Islet of Langerhans (tissue), 1 donor: ENCODE results near the gene ZCCHC13.
"Not testable (repeated sequence)": the region's sequence is repeated elsewhere in the genome, so short reads cannot be mapped to it uniquely, and the experiment has no call there.

Source experiments
- FAIRE-seq: peaks from one replicate; lab custom pipeline; 2011; peaks lifted over from hg19 to GRCh38; lab: Jason Lieb, UNC

ZCCHC13 gene

DNA sequence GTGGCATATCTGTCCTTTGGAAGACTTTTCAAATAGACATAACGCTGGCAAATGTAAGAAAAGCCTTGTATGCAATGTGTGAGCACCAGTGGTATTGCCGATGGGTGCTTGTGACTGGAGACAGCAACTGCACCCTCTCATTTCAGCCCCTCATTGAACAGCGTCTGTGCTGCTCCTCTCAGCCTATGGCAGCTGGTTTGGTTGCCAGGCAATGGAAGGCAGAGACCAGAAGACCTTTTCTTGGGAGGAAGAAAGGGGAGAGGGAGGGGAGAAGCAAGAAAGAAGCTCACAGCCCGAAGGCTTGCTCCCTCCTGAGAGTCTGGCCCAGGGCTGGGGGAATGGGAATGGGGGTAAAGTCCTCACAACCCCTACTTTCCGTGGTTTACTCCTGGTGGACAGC, 20.2 kb downstream of the ZCCHC13 start:
- no peak for FAIRE-seq

GRCh38 chrX:74325130-74326059, 21.4 kb downstream of the ZCCHC13 start:
- FAIRE-seq, result peak; percentile 98

DNA sequence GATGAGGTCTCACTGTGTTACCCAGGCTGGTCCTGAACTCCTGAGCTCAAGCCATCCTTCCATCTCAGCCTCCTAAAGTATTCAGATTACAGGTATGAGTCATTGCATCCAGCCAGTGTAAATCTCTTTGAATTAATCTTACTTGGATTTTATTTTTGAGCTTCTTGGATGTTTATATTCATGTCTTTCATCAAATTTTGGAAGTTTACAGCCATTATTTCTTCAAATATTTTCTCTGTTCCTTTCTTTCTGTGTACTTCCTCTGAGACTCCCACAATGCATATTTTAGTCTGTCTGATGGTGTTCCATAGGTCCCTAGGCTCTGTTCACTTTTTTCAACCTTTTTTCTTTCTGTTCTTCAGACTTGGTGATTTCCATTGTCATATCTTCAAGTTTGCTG, 34.9 kb downstream of the ZCCHC13 start:
- FAIRE-seq, result no peak

GRCh38 chrX:74340051-74340450, 36.1 kb downstream of the ZCCHC13 start:
- no peak for FAIRE-seq

DNA sequence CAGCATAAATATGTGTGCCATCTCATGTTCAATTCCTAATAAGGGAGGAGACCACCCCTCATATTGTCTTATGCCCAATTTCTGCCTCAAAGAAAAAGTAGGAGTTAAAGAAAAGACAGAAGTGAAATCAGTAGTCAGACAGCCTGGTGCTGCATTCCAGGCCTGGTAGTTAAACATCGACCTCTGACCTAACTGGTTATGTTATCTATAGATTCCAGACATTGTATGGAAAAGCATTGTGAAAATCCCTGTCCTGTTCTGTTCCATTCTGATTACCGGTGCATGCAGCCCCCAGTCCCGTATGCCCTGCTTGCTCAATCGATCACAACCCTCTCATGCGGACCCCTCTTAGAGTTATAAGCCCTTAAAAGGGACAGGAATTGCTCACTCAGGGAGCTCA, 38.2 kb downstream of the ZCCHC13 start:
- FAIRE-seq, result not testable (repeated sequence)

DNA sequence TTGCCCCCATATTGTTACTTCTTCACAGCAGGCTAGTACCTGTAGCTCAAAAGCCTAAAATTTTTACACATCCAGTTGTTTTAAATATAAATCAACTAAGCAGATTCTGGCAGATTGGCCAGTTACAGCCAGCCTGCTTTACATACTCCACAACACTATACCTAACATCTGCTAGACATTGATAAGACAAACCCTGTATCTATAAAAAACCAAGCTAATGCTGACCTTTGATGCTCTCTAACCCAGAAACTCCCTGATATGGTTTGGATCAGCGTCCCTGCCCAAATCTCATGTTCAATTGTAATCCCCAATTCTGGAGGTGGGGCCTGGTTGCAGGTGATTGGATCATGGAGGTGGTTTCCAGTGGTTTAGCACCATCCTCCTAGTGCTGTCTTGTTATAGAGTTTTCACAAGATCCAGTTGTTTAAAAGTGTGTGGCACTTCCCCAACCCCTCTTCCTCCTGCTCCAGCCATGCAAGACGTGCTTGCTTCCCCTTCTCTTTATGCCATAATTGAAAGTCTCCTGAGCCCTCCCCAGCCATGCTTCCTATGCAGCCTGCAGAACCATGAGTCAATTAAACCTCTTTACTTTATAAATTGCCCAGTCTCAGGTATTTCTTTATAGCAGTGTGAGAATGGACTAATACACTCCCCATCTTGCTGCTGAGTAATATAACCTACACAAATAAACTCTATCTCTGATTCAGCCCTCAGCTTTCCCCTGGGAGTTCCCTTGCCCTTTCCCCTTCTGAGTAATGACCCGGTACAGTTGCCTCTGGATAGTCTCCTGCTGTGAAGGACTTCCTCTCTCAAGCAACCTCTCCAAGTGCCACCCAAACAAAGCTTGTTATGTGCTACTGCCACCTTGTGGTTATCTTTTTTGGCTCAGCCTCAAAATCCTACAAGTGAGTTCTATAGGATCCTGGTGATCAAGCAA, 39.6 kb downstream of the ZCCHC13 start:
- FAIRE-seq, result peak; percentile 99

DNA sequence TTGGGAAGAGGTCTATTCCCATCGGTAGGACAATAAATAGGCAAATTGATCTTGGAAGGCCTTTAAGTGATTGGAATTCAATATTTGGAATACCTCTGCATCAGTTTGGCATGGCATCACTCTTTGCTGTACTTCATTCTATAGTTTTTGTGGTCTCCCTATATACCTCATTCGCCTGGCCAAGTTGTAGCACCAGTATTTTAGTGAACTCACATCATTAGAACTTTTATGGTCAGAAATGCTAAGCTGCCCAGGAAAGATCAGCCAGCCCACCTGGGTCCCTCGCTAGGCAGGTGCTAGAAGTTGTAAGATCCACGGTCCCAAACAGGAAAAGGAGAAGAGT, 40.3 kb downstream of the ZCCHC13 start:
- FAIRE-seq, result no peak

DNA sequence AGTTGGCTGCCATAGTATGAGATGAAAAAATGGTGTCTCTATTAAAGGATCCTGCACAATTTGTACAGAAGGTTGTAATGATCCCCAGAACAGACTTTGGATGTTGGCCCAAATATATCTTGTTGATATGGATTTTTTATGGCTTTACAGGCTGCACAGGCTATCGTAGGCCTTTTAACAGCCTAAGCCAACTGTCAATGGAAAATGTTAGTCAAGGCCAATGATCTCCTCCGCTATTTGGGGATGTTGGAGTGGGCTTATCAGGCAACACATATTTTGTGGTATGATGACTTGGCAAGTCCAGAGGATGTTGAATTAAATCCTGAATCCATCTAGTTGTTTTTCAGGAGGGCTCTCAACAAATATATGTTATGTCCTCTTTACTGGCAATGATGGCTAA, 42.1 kb downstream of the ZCCHC13 start:
- FAIRE-seq, result no peak

DNA sequence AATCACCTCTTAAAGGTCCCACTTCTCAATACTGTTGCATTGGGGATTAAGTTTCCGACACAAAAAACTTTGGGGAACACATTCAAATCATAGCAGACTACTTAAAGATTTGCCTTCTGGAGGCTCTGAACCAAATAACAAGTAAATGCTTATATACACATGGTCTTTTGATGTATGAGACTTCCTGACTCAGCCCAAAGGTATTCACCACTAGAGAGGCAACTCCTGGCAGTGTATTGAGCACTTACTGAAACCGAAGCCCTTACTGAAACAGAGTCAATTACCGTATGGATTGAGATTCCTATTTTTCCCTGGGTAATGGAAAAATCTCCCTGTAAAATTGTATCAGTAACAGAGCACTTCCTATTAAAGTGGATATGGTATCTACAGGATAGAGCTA, 45.4 kb downstream of the ZCCHC13 start:
- no peak for FAIRE-seq

GRCh38 chrX:74351760-74352159, 47.8 kb downstream of the ZCCHC13 start:
- FAIRE-seq, result no peak

GRCh38 chrX:74353984-74354383, 50.0 kb downstream of the ZCCHC13 start:
- FAIRE-seq, result no peak
